ENCODE results near the gene DHRS2.
A peak's percentile ranks its signal among the peaks of the same experiment; 100 is the strongest.
"Not testable (repeated sequence)": the region's sequence is repeated elsewhere in the genome, so short reads cannot be mapped to it uniquely, and the experiment has no call there.

Gene DHRS2

GRCh38 chr14:23636317-23637211 is at the start of gene DHRS2:
Gene DHRS2, plus strand, starts transcription at chr14:23636364. Its CDS starts 2,501 bp downstream, at chr14:23638865.
- DNase-seq: no peak

GRCh38 chr14:23588884-23589598 is 47.1 kb upstream of the DHRS2 start:
- DNase-seq: peak; percentile 68

- no peak for DNase-seq
These were observed 46.6 kb upstream of the DHRS2 start for GRCh38 chr14:23589606-23590005.

GRCh38 chr14:23590198-23590597 is 46.0 kb upstream of the DHRS2 start:
- no peak for DNase-seq

- not testable (repeated sequence) for DNase-seq
These were observed 42.0 kb upstream of the DHRS2 start for GRCh38 chr14:23594191-23594590.

GRCh38 chr14:23600322-23600707 is 35.8 kb upstream of the DHRS2 start:
- DNase-seq: no peak

GRCh38 chr14:23600806-23601205 is 35.4 kb upstream of the DHRS2 start:
- DNase-seq: no peak

GRCh38 chr14:23601424-23601823 is 34.7 kb upstream of the DHRS2 start:
- no peak for DNase-seq

GRCh38 chr14:23601845-23602180 is 34.4 kb upstream of the DHRS2 start:
- DNase-seq: no peak

- DNase-seq: no peak
These were observed 33.7 kb upstream of the DHRS2 start for GRCh38 chr14:23602181-23603095.

- DNase-seq: no peak
These were observed 33.1 kb upstream of the DHRS2 start for GRCh38 chr14:23603103-23603502.

GRCh38 chr14:23604148-23604547 is 32.0 kb upstream of the DHRS2 start:
- DNase-seq: no peak

GRCh38 chr14:23604675-23605170 is 31.4 kb upstream of the DHRS2 start:
- no peak for DNase-seq

- DNase-seq: no peak
These were observed 30.1 kb upstream of the DHRS2 start for GRCh38 chr14:23605931-23606585.

- DNase-seq: no peak
These were observed 27.7 kb upstream of the DHRS2 start for GRCh38 chr14:23608454-23608853.

- no peak for DNase-seq
These were observed 27.2 kb upstream of the DHRS2 start for GRCh38 chr14:23609001-23609400.

GRCh38 chr14:23609411-23610089 is 26.6 kb upstream of the DHRS2 start:
- not testable (repeated sequence) for DNase-seq

GRCh38 chr14:23610090-23610814 is 25.9 kb upstream of the DHRS2 start:
- no peak for DNase-seq

GRCh38 chr14:23610815-23611289 is 25.3 kb upstream of the DHRS2 start:
- no peak for DNase-seq

- DNase-seq: no peak
These were observed 23.8 kb upstream of the DHRS2 start for GRCh38 chr14:23612354-23612732.

- no peak for DNase-seq
These were observed 23.4 kb upstream of the DHRS2 start for GRCh38 chr14:23612802-23613201.

All from activated CD4-positive, CD25-positive, alpha-beta regulatory T cell treated with anti-CD3 and anti-CD28 coated beads, Interleukin-2, amount 50 U/mL, for 72 hours (primary cell).